GM12891 (cell line): ENCODE data around the gene KRT3.

ENCODE experiments used
- PAX5 ChIP-seq: IDR thresholded peaks from 2 replicates; pipeline ENCODE4 v1.6.1; 2011; ENCODE audit warnings: low read length, moderate library complexity, mild to moderate bottlenecking; ENCODE audit not compliant: insufficient read depth, severe bottlenecking
- POLR2A ChIP-seq: IDR thresholded peaks from 2 replicates; pipeline ENCODE4 v1.6.1; 2011; ENCODE audit warnings: low read depth, low read length, control low read depth
- POLR2AphosphoS5 ChIP-seq: IDR thresholded peaks from 2 replicates; pipeline ENCODE4 v1.6.1; 2011; ENCODE audit warnings: low read depth, low read length, control low read depth
- TAF1 ChIP-seq: IDR thresholded peaks from 2 replicates; pipeline ENCODE4 v1.6.1; 2011; ENCODE audit warnings: low read depth, low read length, control low read depth

DNA sequence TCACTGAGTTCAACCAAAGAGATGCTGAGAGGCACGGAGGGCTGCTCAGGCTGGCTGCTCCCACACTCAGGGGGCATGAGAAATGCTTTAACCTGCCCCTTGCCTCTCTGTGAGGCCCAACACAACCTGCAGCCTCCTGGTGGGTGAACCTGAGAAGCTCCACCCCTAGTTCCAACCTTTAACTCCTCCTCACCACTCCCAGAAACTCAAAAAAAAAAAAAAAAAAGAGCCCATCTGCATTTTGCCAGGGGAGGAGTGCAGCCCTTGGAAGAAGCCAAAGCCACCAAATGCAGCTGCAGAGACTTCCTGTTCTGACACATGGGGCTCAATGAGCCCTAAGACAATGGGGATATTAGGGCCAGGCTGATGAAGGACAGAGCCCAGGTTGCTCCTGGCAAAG, 9.1 kb upstream of the KRT3 start:
- TF ChIP-seq POLR2A: no peak
- no peak for TF ChIP-seq POLR2AphosphoS5
- no peak for TF ChIP-seq TAF1
- TF ChIP-seq PAX5: no peak
